ENCODE data around the gene LHX2.

The LHX2 gene

GRCh38 chr9:124045076-124045829 is 33.7 kb downstream of the LHX2 start:
- Mint-ChIP-seq H3K4me1 (ENCODE audit: low read depth) (peaks cover 9% of the 10 kb centered on the region), H3K27ac (no peak overlapping the region), H3K9me3 (ENCODE audit: low read depth) (no peaks in the 10 kb centered on the region), H3K36me3 (no peaks in the 10 kb centered on the region), H3K27me3 (peaks cover 42% of the 10 kb centered on the region), H3K4me3 (no peak overlapping the region)

- no peaks in the 10 kb centered on the region for H3K9me3 Mint-ChIP-seq (ENCODE audit: low read depth)
- H3K27ac Mint-ChIP-seq, result no peak overlapping the region
- no peak overlapping the region for H3K4me3 Mint-ChIP-seq
- peaks cover 5% of the 10 kb centered on the region for H3K4me1 Mint-ChIP-seq (ENCODE audit: low read depth)
- H3K27me3 Mint-ChIP-seq, result peaks cover 43% of the 10 kb centered on the region
- no peaks in the 10 kb centered on the region for H3K36me3 Mint-ChIP-seq
Measured at GRCh38 chr9:124045830-124046177, 34.2 kb downstream of the LHX2 start.

GRCh38 chr9:124046189-124046588 is 34.6 kb downstream of the LHX2 start:
- Mint-ChIP-seq H3K36me3 (no peaks in the 10 kb centered on the region), H3K9me3 (ENCODE audit: low read depth) (no peaks in the 10 kb centered on the region), H3K27ac (no peak overlapping the region), H3K4me1 (ENCODE audit: low read depth) (peaks cover 4% of the 10 kb centered on the region), H3K4me3 (no peak overlapping the region), H3K27me3 (peaks cover 46% of the 10 kb centered on the region)

GRCh38 chr9:124047251-124047672 is 35.7 kb downstream of the LHX2 start:
- Mint-ChIP-seq H3K27ac (no peak overlapping the region), H3K4me3 (no peak overlapping the region), H3K4me1 (ENCODE audit: low read depth) (peaks cover 1% of the 10 kb centered on the region), H3K27me3 (peaks cover 43% of the 10 kb centered on the region), H3K36me3 (no peaks in the 10 kb centered on the region), H3K9me3 (ENCODE audit: low read depth) (no peaks in the 10 kb centered on the region)

GRCh38 chr9:124050955-124051354 is 39.4 kb downstream of the LHX2 start:
- Mint-ChIP-seq H3K27me3 (peaks cover 45% of the 10 kb centered on the region), H3K4me3 (no peak overlapping the region), H3K27ac (no peak overlapping the region), H3K4me1 (ENCODE audit: low read depth) (no peaks in the 10 kb centered on the region), H3K9me3 (ENCODE audit: low read depth) (no peaks in the 10 kb centered on the region), H3K36me3 (no peaks in the 10 kb centered on the region)

GRCh38 chr9:124052401-124052800 is 40.8 kb downstream of the LHX2 start:
- Mint-ChIP-seq H3K4me1 (ENCODE audit: low read depth) (no peaks in the 10 kb centered on the region), H3K27me3 (peaks cover 41% of the 10 kb centered on the region), H3K9me3 (ENCODE audit: low read depth) (no peaks in the 10 kb centered on the region), H3K36me3 (no peaks in the 10 kb centered on the region), H3K4me3 (no peak overlapping the region), H3K27ac (no peak overlapping the region)

- Mint-ChIP-seq H3K4me3 (no peak overlapping the region), H3K9me3 (ENCODE audit: low read depth) (no peaks in the 10 kb centered on the region), H3K4me1 (ENCODE audit: low read depth) (no peaks in the 10 kb centered on the region), H3K27me3 (peaks cover 47% of the 10 kb centered on the region), H3K36me3 (no peaks in the 10 kb centered on the region), H3K27ac (no peak overlapping the region)
Measured at GRCh38 chr9:124054582-124055227, 43.1 kb downstream of the LHX2 start.

- no peaks in the 10 kb centered on the region for H3K4me1 Mint-ChIP-seq (ENCODE audit: low read depth)
- H3K27me3 Mint-ChIP-seq, result peaks cover 21% of the 10 kb centered on the region
- H3K9me3 Mint-ChIP-seq (ENCODE audit: low read depth), result no peaks in the 10 kb centered on the region
- no peak overlapping the region for H3K4me3 Mint-ChIP-seq
- no peaks in the 10 kb centered on the region for H3K36me3 Mint-ChIP-seq
- H3K27ac Mint-ChIP-seq, result no peak overlapping the region
Measured at GRCh38 chr9:124060844-124061605, 49.5 kb downstream of the LHX2 start.

- Mint-ChIP-seq H3K36me3 (no peaks in the 10 kb centered on the region), H3K27ac (no peak overlapping the region), H3K4me1 (ENCODE audit: low read depth) (no peaks in the 10 kb centered on the region), H3K9me3 (ENCODE audit: low read depth) (no peaks in the 10 kb centered on the region), H3K4me3 (no peak overlapping the region), H3K27me3 (peaks cover 14% of the 10 kb centered on the region)
Measured at GRCh38 chr9:124062172-124062571, 50.6 kb downstream of the LHX2 start.

GRCh38 chr9:124066783-124067577 is 55.4 kb downstream of the LHX2 start:
- H3K4me3 Mint-ChIP-seq, result no peak overlapping the region
- H3K9me3 Mint-ChIP-seq (ENCODE audit: low read depth), result no peaks in the 10 kb centered on the region
- no peak overlapping the region for H3K27ac Mint-ChIP-seq
- no peaks in the 10 kb centered on the region for H3K4me1 Mint-ChIP-seq (ENCODE audit: low read depth)
- H3K27me3 Mint-ChIP-seq, result peaks cover under 1% of the 10 kb centered on the region
- H3K36me3 Mint-ChIP-seq, result no peaks in the 10 kb centered on the region

GRCh38 chr9:124068251-124068650 is 56.7 kb downstream of the LHX2 start:
- Mint-ChIP-seq H3K27ac (no peak overlapping the region), H3K27me3 (peaks cover 1% of the 10 kb centered on the region), H3K4me3 (no peak overlapping the region), H3K9me3 (ENCODE audit: low read depth) (no peaks in the 10 kb centered on the region), H3K4me1 (ENCODE audit: low read depth) (no peaks in the 10 kb centered on the region), H3K36me3 (no peaks in the 10 kb centered on the region)

GRCh38 chr9:124074746-124075145 is 63.2 kb downstream of the LHX2 start:
- no peaks in the 10 kb centered on the region for H3K9me3 Mint-ChIP-seq (ENCODE audit: low read depth)
- no peaks in the 10 kb centered on the region for H3K4me1 Mint-ChIP-seq (ENCODE audit: low read depth)
- peaks cover 7% of the 10 kb centered on the region for H3K27me3 Mint-ChIP-seq
- H3K27ac Mint-ChIP-seq, result no peak overlapping the region
- no peaks in the 10 kb centered on the region for H3K36me3 Mint-ChIP-seq
- no peak overlapping the region for H3K4me3 Mint-ChIP-seq

- H3K4me1 Mint-ChIP-seq (ENCODE audit: low read depth), result no peaks in the 10 kb centered on the region
- no peaks in the 10 kb centered on the region for H3K36me3 Mint-ChIP-seq
- H3K9me3 Mint-ChIP-seq (ENCODE audit: low read depth), result no peaks in the 10 kb centered on the region
- no peak overlapping the region for H3K27ac Mint-ChIP-seq
- H3K4me3 Mint-ChIP-seq, result no peak overlapping the region
- peaks cover 7% of the 10 kb centered on the region for H3K27me3 Mint-ChIP-seq
Measured at GRCh38 chr9:124075761-124076160, 64.2 kb downstream of the LHX2 start.

GRCh38 chr9:124077915-124078572 is 66.5 kb downstream of the LHX2 start:
- H3K36me3 Mint-ChIP-seq, result no peaks in the 10 kb centered on the region
- H3K4me3 Mint-ChIP-seq, result no peak overlapping the region
- no peaks in the 10 kb centered on the region for H3K9me3 Mint-ChIP-seq (ENCODE audit: low read depth)
- peaks cover 7% of the 10 kb centered on the region for H3K27me3 Mint-ChIP-seq
- no peak overlapping the region for H3K27ac Mint-ChIP-seq
- H3K4me1 Mint-ChIP-seq (ENCODE audit: low read depth), result no peaks in the 10 kb centered on the region
